Fibroblast of skin of scalp (primary cell): Measurements from ENCODE around the gene FCER1G. TPM values are rescaled to one million over a fixed set of nuclear protein-coding genes. Genes with fewer than 3 reads are reported as not detected.

Source experiments
- DNase-seq: peaks from one replicate; pipeline ENCODE4 v3.0.0-alpha.2; 2013
- polyA plus RNA-seq, 2 experiments: library from polyadenylated mRNA; unstranded; fragments of 120-200 nt; gene quantifications; one replicate each; pipeline ENCODE4 v1.2.1, GENCODE V29; 2013; ENCODE audit not compliant: insufficient read length in 2 of 2

FCER1G gene
- polyA plus RNA-seq (2013, experiment 1 of 2; ENCODE audit: insufficient read length): 0.71 TPM
- polyA plus RNA-seq (2013, experiment 2 of 2; ENCODE audit: insufficient read length): 1.3 TPM

GRCh38 chr1:161215076-161215475 is at the start of gene FCER1G:
TSS of gene FCER1G (plus strand) at chr1:161215295. CDS start at chr1:161215322, 27 bp downstream.
- DNase-seq: no peak

GRCh38 chr1:161165742-161166668 is 49.1 kb upstream of the FCER1G start, which contains the start of gene PPOX:
TSS of gene PPOX (plus strand) at chr1:161166426. CDS start at chr1:161166848, 422 bp downstream.
- peak; percentile 97 for DNase-seq

GRCh38 chr1:161166669-161167548 is 48.2 kb upstream of the FCER1G start:
- no peak for DNase-seq

GRCh38 chr1:161168906-161169305 is 46.2 kb upstream of the FCER1G start:
- DNase-seq: no peak

- no peak for DNase-seq
These were observed 43.9 kb upstream of the FCER1G start for GRCh38 chr1:161171191-161171590.

- DNase-seq: no peak
These were observed 43.4 kb upstream of the FCER1G start for GRCh38 chr1:161171696-161172095.

GRCh38 chr1:161172349-161172748 is 42.7 kb upstream of the FCER1G start:
- no peak for DNase-seq

GRCh38 chr1:161172776-161173376 is 42.2 kb upstream of the FCER1G start:
- peak; percentile 97 for DNase-seq

- no peak for DNase-seq
These were observed 41.4 kb upstream of the FCER1G start for GRCh38 chr1:161173711-161174110.

GRCh38 chr1:161174911-161175310 is 40.2 kb upstream of the FCER1G start:
- DNase-seq: no peak

GRCh38 chr1:161175771-161176453 is 39.2 kb upstream of the FCER1G start:
- no peak for DNase-seq

GRCh38 chr1:161176468-161177111 is 38.5 kb upstream of the FCER1G start:
- no peak for DNase-seq

- DNase-seq: peak; percentile 77
These were observed 37.8 kb upstream of the FCER1G start, which contains the start of gene B4GALT3 for GRCh38 chr1:161177112-161177935. TSS of gene B4GALT3 (minus strand) at chr1:161177507. CDS start at chr1:161176060, 1,447 bp downstream.

- no peak for DNase-seq
These were observed 37.2 kb upstream of the FCER1G start for GRCh38 chr1:161177936-161178244.

- DNase-seq: no peak
These were observed 35.4 kb upstream of the FCER1G start for GRCh38 chr1:161179698-161180097.

GRCh38 chr1:161180639-161181038 is 34.5 kb upstream of the FCER1G start:
- DNase-seq: peak; percentile 34

GRCh38 chr1:161182214-161182613 is 32.9 kb upstream of the FCER1G start:
- peak; percentile 56 for DNase-seq

GRCh38 chr1:161185282-161185682 is 29.8 kb upstream of the FCER1G start:
- peak; percentile 80 for DNase-seq

- DNase-seq: no peak
These were observed 29.3 kb upstream of the FCER1G start for GRCh38 chr1:161185732-161186311.

- no peak for DNase-seq
These were observed 27.8 kb upstream of the FCER1G start for GRCh38 chr1:161187311-161187710.
